22Rv1 (cell line): ENCODE measurements around the gene TRAPPC10.
"Not testable (repeated sequence)": the region's sequence is repeated elsewhere in the genome, so short reads cannot be mapped to it uniquely, and the experiment has no call there.

Experiments used
- H3K27ac ChIP-seq: fragments of 450-650 bp; 2 replicates; pipeline ENCODE4 v1.5.1; 2017

TRAPPC10 gene

GRCh38 chr21:44153214-44153888 is 141.2 kb downstream of the TRAPPC10 start:
- not testable (repeated sequence) for H3K27ac ChIP-seq

DNA sequence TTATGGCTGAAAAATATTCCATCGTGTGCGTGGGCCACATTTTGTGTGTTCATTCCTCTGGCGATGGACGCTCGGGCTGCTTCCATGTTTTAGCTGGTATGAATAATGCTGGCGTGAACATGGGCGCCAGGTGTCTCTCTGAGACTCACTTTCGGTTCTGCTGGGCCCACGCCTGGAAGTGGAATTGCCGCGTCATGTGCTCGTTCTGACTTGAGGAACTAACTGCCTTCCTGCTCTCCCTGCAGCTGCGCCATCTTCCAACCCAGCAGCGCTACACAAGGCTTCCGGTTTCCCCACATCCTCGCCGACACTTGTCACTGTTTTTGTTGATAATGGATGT is 141.8 kb downstream of the TRAPPC10 start:
- H3K27ac ChIP-seq = not testable (repeated sequence)

DNA sequence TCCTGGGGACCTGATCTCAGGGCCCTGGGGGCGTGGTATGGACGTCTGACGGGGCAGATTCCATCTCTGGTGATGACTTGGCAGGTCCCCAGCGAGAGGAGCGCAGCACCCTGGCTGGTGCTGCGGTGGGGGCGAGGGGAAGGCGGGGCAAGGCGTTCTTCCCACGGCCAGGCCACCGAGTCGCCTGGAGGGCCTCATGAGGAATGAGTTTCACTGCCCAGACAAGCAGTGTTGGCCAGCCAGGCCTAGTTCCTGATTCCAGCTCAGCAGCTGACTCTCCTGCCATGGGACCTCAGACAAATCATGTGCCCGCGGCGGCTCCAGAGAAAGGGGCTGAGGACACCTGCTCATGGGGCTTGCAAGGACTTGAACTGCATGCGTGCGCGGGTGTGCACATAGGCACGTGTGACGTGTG is 142.7 kb downstream of the TRAPPC10 start:
- H3K27ac ChIP-seq = not testable (repeated sequence)

DNA sequence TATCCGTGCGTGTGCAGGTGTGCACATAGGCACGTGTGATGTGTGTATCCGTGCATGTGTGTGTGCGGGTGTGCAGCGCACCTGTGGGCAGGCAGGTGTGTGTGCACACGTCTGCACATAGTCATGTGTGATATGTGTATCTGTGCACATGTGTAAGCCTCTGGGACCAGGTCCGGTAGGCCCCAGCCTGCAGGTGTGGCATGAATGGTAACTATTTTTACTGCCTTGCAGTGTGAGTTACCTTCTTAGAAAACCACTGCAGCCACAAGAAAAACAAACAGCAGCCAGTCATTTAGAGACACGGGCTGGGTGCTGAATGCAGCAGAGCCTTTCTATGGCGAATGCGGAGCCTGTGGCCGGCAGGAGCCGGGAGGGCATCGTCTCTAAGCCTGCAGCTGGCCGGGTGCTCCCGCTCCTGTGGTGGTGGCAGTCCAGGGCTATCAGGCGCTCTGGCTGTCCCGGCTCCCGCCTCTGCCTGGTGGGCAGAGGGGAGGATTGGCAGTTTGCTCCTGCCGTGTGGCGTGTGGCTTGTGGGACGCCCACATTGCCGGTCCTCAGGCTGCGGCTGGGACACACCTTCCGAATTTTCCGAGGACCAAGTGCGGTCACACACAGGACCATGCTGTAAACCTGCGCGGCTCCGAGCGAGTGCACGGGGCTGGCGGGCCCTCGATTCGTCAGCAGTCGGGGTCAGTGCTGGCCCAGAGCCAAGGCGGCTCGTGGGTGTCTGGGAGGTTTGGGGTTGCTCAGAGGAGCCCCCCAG is 143.3 kb downstream of the TRAPPC10 start:
- not testable (repeated sequence) for H3K27ac ChIP-seq

DNA sequence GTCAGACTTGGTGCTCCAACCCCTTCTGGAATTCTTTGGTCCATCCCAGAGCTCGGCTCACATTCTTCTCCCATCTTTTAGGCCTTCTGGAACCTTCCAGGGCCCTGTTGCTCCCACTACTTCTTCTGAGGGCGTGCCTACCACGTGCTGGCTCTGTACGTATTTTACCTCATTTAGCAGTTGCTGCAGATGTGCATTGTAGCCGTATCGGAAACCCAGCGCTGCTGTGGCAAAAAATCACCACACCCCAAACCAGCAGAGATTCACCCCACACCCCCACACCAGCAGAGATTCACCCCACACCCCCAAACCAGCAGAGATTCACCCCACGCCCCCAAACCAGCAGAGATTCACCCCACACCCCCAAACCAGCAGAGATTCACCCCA is 143.9 kb downstream of the TRAPPC10 start:
- not testable (repeated sequence) for H3K27ac ChIP-seq
